Nucleus accumbens (tissue), 56 donors: ENCODE data around the gene PRXL2A.
"Not testable (repeated sequence)": the region's sequence is repeated elsewhere in the genome, so short reads cannot be mapped to it uniquely, and the experiment has no call there.

Source experiments
- DNase-seq, 56 donors: peaks; one replicate each; lab custom pipeline; 2025; lab: John Stamatoyannopoulos, UW

Gene PRXL2A

GRCh38 chr10:80410578-80411145 lies 2.3 kb downstream of the PRXL2A start:
- DNase-seq = peak in 1 of 56 donors; percentile 24

GRCh38 chr10:80411267-80411668 lies 2.9 kb downstream of the PRXL2A start:
- peak in 7 of 56 donors; percentile 10 to 36 (median 23) for DNase-seq

- DNase-seq = no peak
These were observed 3.4 kb downstream of the PRXL2A start for GRCh38 chr10:80411681-80412220.

- no peak for DNase-seq
These were observed 4.1 kb downstream of the PRXL2A start for GRCh38 chr10:80412486-80412885.

GRCh38 chr10:80413271-80413996 lies 5.1 kb downstream of the PRXL2A start:
- peak in 3 of 56 donors; percentile 4 to 23 (median 19) for DNase-seq

GRCh38 chr10:80414142-80414895 lies 6.0 kb downstream of the PRXL2A start:
- no peak for DNase-seq

- no peak for DNase-seq
These were observed 7.6 kb downstream of the PRXL2A start for GRCh38 chr10:80415734-80416478.

- peak in 26 of 56 donors; percentile 13 to 65 (median 35) for DNase-seq
These were observed 8.2 kb downstream of the PRXL2A start for GRCh38 chr10:80416479-80417098.

- not testable (repeated sequence) for DNase-seq
These were observed 8.9 kb downstream of the PRXL2A start for GRCh38 chr10:80417256-80417655.

- no peak for DNase-seq
These were observed 12.8 kb downstream of the PRXL2A start for GRCh38 chr10:80421050-80421706.

GRCh38 chr10:80421707-80422536 lies 13.6 kb downstream of the PRXL2A start:
- DNase-seq = no peak

GRCh38 chr10:80425901-80426300 lies 17.6 kb downstream of the PRXL2A start:
- DNase-seq = no peak

GRCh38 chr10:80427541-80427940 lies 19.2 kb downstream of the PRXL2A start:
- no peak for DNase-seq

- no peak for DNase-seq
These were observed 21.2 kb downstream of the PRXL2A start for GRCh38 chr10:80429521-80429973.

GRCh38 chr10:80433134-80433533 lies 24.8 kb downstream of the PRXL2A start:
- no peak for DNase-seq

- no peak for DNase-seq
These were observed 28.2 kb downstream of the PRXL2A start for GRCh38 chr10:80436446-80437098.

GRCh38 chr10:80437227-80437626 lies 28.9 kb downstream of the PRXL2A start:
- no peak for DNase-seq

GRCh38 chr10:80441831-80442230 lies 33.5 kb downstream of the PRXL2A start:
- no peak for DNase-seq
